HG03108 (cell line): ENCODE results near the gene TRAPPC10.

ENCODE experiments used
- ATAC-seq: cut with Tn5 transposase; IDR thresholded peaks from one replicate; pipeline ENCODE4 v1.9.1; 2021; ENCODE audit warnings: moderate library complexity; ENCODE audit not compliant: unreplicated experiment

TRAPPC10 gene

DNA sequence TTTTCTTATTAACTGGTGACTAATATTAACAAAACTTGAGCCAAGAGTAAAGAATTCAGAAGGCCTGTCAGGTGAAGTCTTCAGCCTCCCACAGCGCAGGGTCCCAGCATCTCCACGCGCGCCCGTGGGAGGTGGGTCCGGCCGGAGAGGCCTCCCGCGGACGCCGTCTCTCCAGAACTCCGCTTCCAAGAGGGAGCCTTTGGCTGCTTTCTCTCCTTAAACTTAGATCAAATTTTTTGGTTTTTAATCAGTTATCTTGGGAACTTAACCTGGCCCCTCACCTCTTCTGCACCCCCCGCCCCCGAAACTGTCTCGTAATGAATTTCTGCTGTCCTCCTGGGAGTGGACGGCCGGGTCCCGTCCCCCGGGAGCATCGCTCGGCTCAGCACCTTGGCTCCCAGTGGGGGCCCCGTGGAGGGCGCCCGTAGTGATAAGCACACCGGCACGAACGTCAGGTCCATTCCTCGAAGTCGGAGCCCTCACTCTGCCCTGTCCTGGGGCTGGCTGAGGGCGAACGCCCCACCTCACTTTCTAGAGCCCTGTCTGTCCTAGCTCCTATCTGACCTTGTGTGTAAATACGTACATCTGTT is 29.5 kb upstream of the TRAPPC10 start:
- ATAC-seq: no peak

DNA sequence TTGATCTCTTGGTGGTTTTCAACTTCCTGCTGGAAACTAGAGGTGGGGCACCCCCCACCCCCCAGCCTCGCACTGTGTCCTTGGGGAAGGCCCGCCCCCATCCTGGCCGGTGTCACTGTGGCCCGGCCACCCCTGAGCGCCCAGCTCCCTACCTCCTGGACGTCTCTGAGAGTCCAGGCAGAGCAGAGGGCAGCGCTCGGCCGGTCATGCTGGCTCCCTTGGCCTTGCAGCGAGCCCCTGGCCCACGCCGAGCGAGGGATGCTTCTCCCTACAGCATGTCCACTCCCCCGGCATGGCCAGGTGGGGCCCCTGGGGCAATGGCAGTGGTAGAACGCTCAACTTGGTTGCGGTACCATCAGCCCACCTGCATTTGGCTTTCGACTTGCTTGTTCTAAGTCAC is 28.7 kb upstream of the TRAPPC10 start:
- no peak for ATAC-seq

DNA sequence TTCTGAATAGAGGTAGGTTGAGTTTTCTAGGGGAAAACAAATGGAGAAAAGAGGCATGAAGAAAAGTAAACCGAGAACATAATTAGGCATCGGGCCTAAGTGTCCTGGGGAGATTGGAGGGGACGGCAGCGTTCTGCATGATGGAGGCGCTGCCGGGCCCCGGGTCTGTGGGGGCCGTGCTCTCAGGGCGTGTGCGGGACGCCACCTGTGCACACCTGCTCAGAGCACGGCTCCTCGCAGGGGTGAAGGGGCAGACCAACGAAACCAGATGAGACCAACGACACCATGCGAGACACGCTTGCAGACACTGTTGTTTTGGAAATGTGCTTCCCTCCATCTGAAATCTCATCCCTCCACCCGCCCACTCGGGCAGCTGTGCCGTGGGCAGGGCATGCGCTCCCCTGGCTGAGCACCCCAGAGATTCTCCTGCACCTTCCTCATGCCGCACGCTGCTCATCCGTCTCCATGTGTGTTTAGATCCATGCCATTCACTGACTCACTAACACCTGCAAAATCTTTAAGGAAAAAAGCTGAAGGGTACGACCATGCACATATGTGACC is 28.2 kb upstream of the TRAPPC10 start:
- ATAC-seq: no peak

DNA sequence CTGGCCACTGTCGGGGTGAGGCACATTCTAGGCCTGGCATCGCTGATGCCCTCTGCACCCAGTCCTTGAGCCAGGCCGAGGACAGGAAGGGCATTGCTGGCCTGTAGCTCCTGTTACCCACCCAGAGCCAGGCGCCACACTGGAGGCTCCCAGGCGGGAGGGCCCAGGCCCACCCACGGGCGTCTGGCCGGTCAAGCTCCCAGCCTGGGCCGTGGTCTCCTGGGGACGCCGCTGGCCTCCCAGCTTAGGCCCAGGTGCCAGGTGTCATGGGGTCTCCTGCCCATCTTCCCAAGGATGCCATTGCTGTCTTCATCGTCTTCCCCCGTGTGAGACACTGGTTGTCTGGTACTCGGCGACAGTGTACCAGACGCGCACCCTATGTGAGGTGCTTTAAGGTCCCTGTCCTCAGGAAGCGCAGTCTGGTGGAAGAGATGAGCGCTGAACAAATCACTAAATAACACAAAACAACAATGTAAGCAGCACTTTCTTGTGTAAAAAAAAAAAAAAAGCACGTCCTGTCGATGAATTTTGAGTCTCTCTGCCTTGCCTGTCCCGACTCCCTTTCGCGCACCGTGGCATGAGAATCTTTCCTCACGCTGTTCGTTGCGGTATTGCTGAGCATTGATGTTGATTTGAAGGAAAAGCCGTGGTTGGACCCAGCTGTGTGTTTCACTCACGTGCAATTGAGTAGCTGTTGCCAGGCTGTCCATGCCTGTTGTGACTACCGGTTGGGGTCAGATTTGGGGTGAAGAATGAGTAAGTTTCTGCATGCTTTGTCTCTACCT is 27.0 kb upstream of the TRAPPC10 start:
- no peak for ATAC-seq

DNA sequence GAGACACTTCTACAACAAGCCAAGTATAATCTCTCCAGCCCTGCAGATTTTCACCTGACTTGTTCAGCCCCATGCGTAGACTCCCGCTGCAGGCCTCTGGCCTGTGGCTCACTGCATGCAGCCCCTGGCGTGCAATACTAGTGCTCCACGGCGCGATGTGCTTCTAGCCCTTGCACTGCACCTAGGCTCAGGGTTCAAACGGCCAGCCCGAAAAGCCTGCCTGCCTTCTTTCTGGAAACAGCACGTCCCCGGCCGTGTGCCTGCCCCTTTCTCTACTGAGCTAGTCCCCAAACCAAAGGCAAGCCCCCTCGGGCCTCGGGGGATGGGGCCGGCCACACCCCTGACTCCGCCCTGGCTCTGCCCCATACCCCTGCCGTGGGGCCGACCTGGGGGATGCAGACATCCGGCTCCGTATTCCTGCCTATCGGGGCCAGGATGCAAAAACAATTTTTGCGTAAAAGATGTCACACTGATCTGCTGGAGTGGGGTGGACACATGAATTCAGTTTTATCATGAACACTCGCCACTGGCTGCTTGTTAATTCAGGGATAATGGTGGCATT is 26.3 kb upstream of the TRAPPC10 start:
- no peak for ATAC-seq

DNA sequence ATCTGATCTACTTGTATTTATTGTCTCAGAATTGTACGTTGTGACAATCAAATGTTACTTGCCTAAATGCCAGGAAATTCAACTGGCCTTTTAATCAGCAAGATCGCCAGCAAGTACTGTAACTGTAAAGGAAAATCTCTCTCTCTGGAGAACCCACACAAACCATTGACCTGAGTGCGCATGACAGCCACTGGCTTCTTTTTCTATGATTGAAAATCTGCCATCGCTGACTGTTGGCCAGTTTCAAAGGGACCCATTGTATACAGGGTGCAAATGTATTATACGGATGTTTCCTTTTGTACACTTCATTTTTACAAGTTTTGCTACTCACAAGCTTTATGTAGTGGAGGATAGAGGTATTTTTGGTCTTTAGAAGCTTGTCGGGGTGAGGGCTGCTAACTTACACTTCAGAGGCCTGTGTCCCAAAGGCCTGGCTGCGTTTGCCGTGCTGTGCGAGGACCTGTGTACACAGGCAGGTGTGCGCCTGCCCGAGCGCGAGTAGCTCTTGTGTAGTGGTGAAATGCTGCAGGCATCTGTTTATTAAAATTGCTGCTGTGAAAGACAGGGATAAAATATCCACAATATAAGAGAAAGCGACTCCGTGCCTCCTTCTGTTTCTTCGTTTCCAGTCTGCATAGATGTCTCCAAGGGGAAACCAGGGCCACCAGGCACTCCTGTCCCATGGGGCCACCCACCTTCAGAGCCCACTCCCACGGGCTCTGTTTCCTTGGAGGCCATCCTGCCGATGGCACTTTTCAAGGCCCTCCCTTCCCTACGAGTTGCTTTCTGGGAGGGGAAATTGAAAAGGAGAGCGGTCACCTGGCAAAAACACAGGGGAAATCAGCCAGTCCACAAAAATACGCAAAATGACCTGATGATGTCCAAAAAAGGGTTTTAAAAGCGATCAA is 25.3 kb upstream of the TRAPPC10 start:
- ATAC-seq: no peak

DNA sequence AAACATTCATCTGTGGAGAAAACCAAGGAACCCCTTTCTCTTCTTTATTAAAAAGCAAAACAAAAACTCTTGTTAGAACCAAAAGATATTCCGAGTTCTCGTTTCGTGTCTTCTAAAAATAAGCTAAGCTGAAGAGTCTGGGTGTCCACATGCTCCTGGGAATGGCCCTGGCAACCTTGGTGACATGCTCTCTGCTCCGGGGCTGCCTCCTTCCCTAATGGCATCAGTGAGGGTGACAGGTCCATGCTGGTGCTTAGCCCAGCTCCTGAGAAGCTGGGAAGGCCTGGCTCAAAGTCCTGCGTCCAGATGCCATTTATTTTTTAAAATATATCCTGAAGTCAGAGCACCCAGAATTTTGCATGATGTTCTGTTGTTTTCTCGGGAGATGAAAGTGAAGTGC is 24.6 kb upstream of the TRAPPC10 start:
- ATAC-seq: no peak

DNA sequence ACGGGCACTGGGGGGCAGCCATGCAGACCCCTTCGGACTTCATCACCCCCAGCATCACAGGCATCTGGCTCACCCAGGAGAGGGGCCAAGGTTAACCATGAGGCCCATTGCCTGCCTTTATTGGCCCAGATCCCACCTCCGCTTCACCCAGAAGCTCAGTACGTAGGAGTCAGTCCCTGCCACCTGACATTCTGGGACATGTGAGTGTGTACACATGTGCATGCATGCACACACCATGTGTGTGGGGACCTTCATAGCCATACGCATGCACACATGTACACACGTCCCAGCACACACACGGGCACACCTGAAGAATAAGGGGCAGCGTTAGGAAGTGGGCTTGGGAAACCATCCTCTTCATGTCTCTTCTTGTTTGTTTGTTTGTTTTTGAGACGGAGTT is 24.1 kb upstream of the TRAPPC10 start:
- no peak for ATAC-seq

DNA sequence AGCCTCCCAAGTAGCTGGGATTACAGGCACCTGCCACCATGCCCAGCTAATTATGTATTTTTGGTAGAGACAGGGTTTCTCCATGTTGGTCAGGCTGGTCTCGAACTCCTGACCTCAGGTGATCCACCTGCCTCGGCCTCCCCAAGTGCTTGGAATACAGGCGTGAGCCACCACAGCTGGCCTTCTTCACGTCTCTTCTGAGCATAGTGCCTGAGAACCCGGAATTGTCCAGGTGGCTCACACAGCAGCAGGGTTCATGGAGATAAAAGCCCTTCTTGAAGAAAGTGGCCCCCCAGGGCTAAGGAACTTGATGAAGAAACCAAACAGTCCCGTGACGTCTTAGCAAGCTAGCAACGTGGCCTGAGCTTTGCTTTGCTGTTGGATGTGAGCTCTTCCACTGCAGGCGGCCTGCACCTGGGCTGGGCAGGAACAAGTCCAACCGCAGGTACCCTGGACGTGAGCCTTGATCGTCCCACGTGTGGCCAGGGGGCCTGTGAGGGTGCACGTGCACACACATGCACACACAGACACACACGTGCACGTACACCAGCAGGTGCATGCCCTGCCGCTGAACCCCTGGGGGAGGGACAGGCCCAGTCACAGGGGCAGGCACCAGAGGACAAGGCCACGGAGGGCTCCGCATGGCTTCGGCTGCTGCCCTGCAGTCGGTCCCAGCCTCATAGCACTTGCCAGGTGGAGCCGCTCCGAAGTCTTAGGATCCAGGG is 23.4 kb upstream of the TRAPPC10 start:
- ATAC-seq: no peak

DNA sequence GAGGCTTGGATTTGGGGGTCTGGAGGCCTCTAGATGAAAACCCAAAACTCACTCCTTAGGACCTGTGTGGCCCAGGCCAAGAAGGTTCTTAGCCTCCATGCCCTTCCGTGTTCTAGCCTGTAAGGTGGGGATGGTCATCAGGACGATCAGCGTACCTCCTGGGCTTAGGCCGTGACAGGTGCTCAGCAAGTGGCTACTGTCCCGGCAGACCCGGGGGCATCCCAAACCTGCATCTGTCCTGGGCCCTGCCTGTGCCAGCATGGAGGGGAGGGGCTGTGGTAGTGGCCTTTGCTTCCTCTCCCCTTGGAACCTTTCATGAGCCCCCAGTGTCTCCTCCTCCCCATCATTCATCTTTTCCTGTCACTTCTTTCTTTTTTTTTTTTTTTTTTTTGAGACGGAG is 22.7 kb upstream of the TRAPPC10 start:
- ATAC-seq: no peak

DNA sequence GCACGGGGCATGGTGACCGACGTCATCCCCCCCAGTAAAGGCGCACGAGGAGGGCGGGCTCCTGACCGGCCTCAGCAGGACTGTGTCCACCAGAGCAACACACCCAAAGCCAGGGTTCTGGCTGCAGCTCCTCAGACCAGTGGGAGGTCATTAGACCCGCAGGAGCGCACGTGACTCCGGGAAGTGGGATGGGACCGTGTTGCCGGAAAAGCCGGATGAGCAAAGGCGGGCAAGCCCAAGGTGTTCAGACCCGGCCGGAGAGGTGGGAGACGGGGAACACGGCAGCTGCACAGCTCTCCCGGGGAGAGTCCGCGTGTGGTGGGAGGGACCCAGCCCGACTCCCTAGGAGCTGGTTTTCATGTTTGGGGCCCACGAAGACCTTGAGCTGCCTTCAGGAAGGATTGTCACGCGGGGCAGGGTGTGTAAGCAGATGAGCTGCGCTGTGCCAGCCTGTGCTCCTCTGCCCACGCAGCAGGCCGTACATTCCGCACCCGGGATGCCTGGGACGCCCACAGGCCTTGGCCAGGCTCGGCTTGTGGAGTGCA is 20.6 kb upstream of the TRAPPC10 start:
- no peak for ATAC-seq

DNA sequence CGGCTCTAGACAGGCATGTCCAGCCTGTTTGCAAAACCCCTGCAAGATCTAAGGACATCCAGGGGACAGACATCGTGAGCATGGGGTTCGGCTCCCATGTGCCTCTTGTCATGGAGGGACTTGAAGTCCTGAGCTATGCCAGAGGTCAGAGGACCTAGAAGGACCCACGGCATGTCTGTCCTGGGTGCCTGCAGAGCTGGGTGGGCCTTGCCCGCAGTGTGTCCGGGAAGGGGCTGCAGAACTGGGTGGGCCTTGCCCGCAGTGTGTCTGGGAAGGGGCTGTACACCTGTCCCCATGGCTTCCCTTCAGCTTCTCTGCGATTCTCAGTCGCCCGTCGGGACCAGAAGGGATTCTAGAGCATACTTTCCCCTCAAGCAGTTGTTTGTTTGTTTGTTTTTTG is 20.0 kb upstream of the TRAPPC10 start:
- no peak for ATAC-seq

DNA sequence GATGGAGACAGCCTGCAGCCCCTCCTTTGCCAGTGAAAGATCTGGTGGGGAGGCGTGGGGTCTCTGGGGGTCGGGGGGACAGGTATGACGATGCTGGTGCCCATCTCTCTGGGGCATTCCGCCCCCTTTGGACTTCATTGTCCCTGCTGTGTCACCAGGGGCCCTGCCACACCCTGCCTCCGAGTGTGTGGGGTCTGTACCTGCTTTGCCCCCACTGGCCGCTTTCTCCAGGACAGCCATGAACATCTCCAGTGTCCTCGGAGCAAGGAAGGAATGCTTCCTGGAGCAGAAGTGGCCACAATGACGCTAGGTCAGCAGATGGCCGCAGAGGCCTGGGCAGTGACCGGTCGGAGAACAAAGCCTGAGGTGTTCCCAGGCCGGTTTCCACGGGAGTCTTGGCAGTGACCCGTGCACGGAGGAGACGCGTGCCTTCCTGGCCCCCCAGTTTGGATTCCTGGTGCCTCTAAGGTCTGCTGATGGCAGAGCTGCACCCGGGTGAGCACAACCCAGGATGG is 18.6 kb upstream of the TRAPPC10 start:
- no peak for ATAC-seq

DNA sequence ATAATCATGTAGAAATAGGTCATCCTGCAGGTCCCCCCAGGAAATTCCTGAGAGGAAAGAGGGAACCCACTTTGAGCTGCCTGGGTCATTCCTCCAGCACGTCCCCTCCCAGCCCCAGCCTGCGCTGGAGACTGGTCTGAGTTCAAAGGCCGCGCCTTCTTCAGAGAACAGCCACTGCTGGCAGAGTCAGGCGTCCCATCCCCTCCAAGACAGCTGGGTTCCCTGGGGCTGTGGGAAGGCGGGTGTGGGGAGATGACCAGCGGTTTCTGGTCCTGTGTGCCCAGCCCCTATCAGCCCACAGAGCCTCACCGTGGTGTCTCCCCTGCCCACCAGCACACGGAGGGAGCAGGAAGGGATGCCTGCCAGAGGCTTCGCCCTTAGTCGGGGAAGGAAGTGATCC is 18.0 kb upstream of the TRAPPC10 start:
- no peak for ATAC-seq

DNA sequence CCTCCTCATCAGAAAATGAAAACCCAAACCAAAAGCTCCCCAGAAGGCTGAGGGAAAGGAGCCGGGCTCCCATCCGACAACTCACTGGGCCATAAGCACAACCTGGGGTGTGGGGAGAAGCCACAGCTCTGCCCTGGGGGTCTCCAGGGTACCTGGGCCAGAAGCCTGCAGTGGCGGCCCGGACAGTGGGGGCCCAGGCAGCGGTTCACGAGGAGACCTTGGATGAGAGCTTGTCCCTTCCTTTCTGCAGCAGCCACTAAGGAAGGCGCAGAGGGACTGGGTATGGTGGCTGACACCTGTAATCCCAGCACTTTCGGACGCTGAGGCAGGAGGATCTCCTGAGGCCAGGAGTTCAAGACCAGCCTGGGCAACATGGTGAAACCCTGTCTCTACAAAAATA is 17.5 kb upstream of the TRAPPC10 start:
- ATAC-seq: no peak

DNA sequence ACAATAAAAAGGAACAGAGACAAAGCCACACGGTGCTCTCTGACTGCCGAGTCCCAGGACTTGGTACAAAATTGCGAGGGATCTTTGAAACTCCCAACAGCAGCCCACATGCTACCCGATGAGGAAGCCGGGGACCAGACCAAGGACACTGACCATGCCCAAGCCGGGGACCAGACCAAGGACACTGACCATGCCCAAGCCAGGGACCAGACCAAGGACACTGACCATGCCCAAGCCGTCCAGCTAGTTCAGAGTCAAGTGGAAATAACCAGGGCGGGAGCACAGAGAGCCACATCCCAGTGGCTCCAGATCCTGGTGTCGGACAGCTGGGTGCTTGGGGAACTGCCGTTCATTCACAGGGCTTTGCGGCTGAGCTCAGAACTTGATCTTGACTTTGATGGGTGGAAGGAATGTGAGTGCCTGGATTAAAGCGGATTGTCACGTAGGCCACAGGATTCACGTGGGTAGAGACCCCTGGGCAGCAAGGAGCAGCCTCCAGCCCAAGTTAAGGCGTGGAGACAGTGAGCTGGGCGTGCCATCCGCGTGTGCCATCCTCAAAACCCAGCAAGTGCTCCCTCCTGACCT is 16.5 kb upstream of the TRAPPC10 start:
- ATAC-seq: no peak

DNA sequence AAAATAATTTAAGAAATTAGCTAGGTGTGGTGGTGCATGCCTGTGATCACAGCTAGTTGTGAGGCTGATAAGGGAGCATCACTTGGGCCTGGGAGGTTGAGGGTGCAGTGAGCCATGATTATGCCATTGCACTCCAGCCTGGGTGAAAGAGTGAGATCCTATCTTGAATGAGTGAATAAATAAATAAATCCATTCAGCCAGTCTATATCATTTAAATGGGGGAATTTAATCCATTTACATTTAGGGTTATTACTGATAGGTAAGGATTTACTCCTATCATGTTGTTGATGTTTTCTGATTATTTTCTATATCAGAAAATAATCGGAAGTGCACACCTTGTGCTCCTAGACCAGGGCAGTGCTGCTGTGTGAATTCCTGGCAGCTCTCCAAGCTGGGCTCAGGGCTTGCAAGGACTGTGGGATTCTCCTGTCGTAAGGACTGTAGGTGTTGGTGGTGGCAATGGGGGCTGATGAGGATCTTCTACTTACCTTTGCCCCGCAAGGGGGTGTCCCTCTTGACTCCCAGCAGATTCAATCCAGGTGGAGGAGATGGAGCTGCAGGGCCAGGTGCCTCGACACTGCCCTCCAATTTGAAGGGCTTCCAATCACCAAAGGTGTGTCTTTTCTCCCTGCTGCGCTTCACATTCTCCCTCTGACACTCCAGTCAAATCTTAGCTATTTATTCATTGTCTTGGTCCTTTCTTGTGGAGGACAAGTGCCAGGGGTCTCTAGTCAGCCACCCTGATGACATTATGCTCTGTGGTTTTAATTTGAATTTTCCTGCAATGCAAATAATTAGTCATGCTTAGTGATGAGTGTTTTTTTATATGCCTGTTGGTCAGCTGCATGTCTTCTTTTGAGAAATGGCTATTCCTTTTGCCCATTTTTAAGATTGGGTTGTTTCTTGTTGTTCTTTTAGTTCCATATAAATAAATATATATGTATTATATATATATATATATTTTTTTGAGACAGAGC is 14.1 kb upstream of the TRAPPC10 start:
- ATAC-seq: no peak

DNA sequence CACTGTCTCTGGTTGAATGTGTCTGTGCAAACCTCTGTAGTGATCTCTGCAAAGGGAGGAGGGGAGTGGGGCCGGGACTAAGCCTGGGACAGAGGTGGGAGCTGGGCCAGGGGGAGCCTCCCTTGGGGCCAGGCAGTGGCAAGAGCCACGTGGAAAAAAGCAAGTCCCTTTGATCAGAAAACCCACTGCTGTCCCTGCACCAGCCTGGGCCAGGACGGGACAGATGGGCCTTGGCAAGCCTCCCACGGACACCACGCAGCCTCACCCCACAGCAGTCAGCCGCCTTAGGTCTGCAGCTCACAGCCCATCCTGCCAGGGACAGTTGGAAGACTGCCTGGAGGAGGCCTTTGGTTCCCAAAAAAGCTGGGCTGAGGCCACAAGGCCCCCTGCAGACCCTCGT is 11.7 kb upstream of the TRAPPC10 start:
- no peak for ATAC-seq

DNA sequence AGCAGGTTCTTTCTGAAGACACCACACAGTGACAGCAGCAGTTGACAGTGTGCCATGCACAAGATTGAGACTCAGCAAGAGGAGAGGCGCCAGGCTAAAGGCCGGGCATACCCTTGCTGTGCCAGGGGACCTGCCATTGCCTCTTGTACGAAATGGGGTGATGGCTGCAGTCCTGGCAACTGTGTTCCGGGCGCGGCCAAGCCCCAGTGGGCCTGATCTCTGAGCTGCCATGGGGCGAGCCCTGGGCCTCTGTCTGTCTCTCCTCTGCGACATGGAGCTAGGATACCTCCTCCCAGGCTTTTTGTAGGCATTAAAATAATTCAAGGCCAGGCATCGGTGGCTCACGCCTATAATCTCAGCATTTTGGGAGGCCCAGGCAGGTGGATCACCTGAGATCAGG is 9.6 kb upstream of the TRAPPC10 start:
- no peak for ATAC-seq
